Measurements from ENCODE around the gene MCM6.
"Not testable (repeated sequence)": the region's sequence is repeated elsewhere in the genome, so short reads cannot be mapped to it uniquely, and the experiment has no call there.

The MCM6 gene

GRCh38 chr2:135876066-135876711, at the start of gene MCM6:
Gene MCM6, minus strand, starts transcription at chr2:135876443. Its CDS starts 78 bp downstream, at chr2:135876365.
- DNase-seq: peak; percentile 99

DNA sequence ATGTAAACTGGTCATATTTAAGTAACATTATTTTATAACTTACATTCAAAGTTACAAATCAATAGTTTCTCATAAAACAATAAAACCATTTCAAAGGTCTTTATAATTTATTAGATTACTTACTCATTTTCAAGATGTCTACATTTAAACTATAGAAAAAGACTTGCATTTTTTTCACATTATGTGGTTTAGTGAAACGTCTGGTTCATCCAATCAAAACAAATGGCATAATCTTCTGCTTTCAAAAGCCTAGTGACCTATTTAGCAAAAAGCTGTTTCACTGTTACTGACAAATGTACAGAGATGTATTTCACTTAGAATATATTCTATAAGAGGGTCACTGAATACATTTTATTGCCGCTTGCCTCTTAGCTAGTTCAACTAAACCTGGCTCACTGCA, 49.3 kb upstream of the MCM6 start:
- DNase-seq: no peak

GRCh38 chr2:135916207-135916606, 40.0 kb upstream of the MCM6 start:
- DNase-seq: peak; percentile 75

- DNase-seq: no peak
Observed at GRCh38 chr2:135914485-135914884, 38.2 kb upstream of the MCM6 start.

- peak; percentile 77 for DNase-seq
Observed at GRCh38 chr2:135913727-135914365, 37.6 kb upstream of the MCM6 start.

- no peak for DNase-seq
Observed at GRCh38 chr2:135909976-135910375, 33.7 kb upstream of the MCM6 start.

- no peak for DNase-seq
Observed at GRCh38 chr2:135905679-135906078, 29.4 kb upstream of the MCM6 start.

DNA sequence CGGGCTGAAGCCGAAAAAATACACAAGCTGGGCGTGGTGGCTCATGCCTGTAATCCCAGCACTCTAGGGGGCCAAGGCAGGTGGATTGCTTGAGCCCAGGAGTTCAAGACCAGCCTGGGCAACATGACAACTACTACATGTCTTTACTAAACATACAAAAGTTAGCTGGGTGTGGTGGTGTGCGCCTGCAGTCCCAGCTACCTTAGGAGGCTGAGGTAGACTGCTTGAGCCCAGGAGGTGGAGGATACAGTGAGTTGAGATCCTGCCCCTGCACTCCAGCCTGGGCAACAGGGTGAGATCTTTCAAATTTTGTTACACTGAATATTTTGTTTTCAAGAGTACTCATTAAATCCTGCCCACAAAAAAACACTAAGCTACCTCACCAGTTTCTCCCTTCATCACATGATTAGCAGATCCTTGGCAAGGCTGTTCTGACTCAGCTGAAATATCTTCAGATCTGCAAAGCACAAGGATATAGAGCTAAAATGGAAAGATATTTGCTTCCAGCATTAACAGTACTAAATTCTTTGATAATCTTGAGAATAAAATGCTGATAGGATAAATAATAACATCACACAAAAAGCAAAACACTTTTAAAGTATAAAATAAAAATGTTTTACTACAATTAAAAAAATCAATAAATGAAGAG, 28.2 kb upstream of the MCM6 start:
- no peak for DNase-seq

GRCh38 chr2:135903650-135904049, 27.4 kb upstream of the MCM6 start:
- DNase-seq: no peak

GRCh38 chr2:135899567-135899966, 23.3 kb upstream of the MCM6 start:
- no peak for DNase-seq

DNA sequence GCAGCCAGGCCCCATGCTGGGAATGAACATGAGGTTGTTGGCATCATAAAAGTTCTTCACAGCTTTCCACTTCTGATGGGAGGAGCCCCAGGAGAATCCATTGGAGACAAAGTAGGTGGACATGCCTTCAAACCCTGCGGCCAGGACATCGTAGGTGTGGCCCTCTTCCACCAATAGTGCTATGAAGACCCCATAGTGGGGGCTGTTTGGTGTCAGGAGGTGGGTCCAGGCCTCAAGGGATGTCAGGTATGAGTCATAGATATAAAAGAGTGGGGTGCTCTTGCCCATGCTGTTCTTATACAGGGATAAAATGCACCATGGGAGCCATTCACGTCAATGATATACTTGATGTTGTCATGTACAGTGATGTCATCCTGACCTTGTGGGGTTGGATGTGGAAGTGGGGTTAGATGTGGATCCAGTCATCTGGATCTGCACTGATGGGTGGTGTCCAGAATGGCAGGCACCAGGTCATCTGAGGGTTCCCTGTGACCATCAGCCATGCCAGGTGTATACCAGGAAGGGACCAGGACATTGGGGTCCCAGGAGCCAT, 22.1 kb upstream of the MCM6 start:
- DNase-seq: no peak

DNA sequence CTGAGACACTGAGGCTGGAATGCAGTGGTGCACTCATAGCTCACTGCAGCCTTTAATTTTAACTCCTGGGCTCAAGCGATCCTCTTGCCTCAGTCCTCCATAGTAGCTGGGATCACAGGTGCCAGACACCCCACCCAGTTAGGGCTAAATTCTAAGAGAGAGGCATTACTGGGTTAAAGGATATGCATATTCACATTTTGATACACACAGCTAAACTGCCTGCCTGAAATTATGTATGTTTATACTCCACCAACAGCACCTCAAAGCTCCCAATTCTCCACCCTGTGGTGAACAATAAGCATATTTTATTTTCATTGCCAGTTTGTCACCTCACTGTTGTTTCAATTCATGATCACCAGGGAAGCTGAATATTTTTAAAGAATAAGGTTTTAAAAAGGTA, 18.7 kb upstream of the MCM6 start:
- no peak for DNase-seq

- DNase-seq: no peak
Observed at GRCh38 chr2:135893374-135893794, 17.1 kb upstream of the MCM6 start.

DNA sequence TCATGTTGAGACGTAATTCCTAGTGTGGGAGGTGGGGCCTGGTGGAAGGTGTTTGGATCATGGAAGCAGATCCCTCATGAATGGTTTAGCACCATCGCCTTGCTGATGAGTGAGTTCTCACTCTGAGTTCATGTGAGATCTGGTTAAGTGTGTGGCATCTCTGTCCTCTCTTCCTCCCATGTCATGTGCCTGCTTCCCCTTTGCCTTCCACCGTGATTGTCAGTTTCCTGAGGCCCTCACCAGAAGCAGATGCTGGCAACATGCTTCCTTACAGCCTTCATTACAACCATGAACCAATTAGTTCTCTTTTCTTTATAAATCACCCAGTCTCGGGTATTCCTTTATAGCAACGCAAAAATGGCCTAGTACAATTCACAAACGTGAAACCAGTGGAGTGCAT, 14.6 kb upstream of the MCM6 start:
- no peak for DNase-seq

GRCh38 chr2:135890149-135890548, 13.9 kb upstream of the MCM6 start:
- no peak for DNase-seq

DNA sequence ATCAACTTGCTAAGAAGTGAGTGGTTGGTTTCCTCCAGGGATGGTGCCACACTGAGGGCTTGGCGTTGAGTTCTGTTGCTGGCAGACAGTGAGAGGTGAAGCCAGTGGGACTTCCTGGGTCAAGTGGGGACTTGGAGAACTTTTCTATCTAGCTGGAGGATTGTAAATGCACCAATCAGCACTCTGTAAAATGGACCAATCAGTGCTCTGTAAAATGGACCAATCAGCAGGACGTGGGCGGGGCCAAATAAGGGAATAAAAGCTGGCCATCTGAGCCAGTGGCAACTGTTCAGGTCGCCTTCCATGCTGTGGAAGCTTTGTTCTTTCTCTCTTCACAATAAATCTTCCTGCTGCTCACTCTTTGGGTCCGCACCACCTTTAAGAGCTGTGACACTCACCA, 12.3 kb upstream of the MCM6 start:
- DNase-seq: not testable (repeated sequence)

DNA sequence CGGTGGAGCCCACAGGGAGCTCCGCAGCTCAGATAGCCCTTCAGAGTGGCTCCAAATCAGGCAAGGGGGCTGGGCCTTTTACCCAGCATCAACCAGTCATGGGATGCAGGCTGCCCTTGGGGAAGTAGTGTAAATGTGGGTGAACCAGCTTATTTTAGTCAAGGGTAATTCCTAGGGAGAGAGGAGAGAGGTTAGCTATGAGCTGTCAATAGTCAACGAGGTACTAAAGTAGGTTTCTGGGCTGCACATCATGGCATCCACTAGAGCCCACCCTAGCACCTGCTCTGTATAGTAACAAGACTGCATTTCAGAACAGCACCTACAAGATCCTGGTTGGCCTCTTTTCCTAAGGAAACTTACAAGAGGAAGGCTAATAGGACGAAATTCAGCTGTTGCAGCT, 9.5 kb upstream of the MCM6 start:
- no peak for DNase-seq

- no peak for DNase-seq
Observed at GRCh38 chr2:135882415-135882814, 6.2 kb upstream of the MCM6 start.

- DNase-seq: not testable (repeated sequence)
Observed at GRCh38 chr2:135876770-135877169, 527 bp upstream of the MCM6 start.

DNA sequence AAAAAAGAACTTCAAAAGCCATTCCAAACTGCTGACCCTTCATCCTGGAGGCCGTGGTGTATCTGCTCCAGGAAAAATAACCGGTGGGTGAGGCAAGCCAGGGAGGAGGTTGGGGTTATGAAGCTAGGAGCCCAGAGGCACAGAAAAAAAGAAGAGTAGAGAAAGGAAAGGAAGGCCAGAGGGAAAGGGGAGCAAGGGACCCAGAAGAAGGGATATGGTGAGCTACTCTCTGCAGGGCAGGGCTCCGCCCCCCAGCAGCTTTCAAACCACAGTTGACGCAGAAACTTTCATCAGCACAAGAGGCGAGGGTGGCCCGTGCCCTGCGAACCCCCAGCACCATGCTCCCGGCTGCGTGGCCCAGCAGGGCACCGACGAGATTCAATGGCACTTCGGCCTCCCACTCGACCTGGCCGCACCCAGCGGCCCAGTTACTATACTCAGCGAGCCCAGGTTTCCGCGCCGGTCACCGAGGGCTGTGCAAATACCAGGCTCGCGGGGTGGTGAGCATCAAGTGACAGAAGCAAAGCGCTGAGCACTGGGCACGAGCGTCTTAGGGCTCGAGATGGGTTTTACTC, 665 bp downstream of the MCM6 start:
- peak; percentile 71 for DNase-seq

- no peak for DNase-seq
Observed at GRCh38 chr2:135874777-135875365, 1.4 kb downstream of the MCM6 start.

- DNase-seq: no peak
Observed at GRCh38 chr2:135870571-135870970, 5.7 kb downstream of the MCM6 start.

GRCh38 chr2:135863233-135863632, 13.0 kb downstream of the MCM6 start:
- DNase-seq: no peak

All from CD4-positive, alpha-beta T cell treated with Interleukin-17A for 1 hour (primary cell).